Measurements from ENCODE around the gene PITPNM1.

PITPNM1 gene

DNA sequence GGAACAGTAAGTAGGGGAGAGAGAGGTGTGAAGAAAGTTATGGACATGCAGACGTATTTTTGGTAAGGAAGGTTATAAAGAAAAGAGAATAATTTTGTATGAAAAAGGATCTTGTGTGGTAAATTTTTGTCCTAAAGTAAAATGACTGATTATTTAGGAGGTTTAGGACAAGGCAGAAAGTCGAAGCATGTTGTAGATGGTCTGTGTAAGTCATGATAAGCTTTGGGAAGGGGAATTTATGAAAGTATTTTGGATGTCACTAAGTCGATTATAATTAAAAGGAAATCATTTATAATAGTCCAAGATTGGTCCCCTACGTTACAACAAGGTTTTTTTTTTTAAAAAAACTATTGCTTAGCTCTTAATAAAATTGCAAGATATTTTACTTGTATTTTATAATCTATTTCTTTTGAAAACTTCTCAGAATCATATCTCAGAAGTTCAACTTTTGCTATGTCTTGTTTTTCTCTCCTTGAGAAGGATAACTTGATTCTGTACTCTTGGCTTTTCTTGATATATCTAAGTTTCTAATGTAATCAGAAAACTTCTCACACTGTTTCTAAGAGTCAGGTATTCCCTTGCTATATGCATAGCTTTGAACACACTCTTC, 29.0 kb upstream of the PITPNM1 start:
- DNase-seq (ENCODE audit: low read depth): no peak
- TF ChIP-seq, protein P1, sequence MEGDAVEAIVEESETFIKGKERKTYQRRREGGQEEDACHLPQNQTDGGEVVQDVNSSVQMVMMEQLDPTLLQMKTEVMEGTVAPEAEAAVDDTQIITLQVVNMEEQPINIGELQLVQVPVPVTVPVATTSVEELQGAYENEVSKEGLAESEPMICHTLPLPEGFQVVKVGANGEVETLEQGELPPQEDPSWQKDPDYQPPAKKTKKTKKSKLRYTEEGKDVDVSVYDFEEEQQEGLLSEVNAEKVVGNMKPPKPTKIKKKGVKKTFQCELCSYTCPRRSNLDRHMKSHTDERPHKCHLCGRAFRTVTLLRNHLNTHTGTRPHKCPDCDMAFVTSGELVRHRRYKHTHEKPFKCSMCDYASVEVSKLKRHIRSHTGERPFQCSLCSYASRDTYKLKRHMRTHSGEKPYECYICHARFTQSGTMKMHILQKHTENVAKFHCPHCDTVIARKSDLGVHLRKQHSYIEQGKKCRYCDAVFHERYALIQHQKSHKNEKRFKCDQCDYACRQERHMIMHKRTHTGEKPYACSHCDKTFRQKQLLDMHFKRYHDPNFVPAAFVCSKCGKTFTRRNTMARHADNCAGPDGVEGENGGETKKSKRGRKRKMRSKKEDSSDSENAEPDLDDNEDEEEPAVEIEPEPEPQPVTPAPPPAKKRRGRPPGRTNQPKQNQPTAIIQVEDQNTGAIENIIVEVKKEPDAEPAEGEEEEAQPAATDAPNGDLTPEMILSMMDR (IDR thresholded peaks at IDR 0.05; ENCODE audit: control insufficient read depth, extremely low read depth, insufficient read depth): no peak
- no peak overlapping the region for H3K4me3 ChIP-seq (ENCODE audit: low read depth, low read length)

DNA sequence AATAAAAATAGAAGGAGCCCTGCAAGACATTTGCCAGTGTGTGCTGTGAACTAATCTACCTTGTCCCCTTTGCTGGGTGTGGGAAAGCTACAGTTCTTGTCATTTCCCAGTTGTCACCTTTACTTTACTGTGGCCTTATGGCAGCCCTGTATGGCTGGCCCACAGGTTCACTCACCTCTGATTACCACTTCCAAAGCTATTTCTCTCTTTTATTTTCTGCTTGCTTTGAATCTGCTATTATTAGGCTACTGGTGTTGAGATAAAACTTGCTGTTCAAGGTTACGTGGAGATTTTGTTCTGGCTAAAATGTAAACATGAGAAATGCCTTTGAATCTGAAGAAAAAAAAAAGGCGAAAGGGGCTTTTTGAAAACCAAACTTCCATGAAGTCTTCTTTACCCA, 27.7 kb upstream of the PITPNM1 start:
- no peak for DNase-seq (ENCODE audit: low read depth)
- TF ChIP-seq, protein P1 (IDR thresholded peaks at IDR 0.05; ENCODE audit: control insufficient read depth, extremely low read depth, insufficient read depth): no peak
- no peak overlapping the region for H3K4me3 ChIP-seq (ENCODE audit: low read depth, low read length)

DNA sequence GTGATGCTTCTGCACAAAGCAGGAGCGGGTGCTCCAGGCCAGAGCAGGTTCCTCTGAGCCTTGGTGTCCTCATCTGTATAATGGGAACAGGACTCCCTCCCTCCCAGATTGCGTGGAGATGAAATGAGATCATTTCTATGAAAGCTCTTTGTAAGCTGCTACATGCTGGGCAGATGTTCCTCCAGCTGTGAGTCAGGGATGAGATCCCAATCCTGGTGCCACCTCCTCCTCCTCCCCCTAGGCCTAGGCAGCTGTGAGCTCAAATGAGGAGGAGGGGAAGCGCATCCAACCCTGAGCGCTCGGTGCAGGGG, 25.1 kb upstream of the PITPNM1 start:
- TF ChIP-seq, protein P1 (IDR thresholded peaks at IDR 0.05; ENCODE audit: control insufficient read depth, extremely low read depth, insufficient read depth): no peak
- H3K4me3 ChIP-seq (ENCODE audit: low read depth, low read length): no peak overlapping the region
- DNase-seq (ENCODE audit: low read depth): no peak

DNA sequence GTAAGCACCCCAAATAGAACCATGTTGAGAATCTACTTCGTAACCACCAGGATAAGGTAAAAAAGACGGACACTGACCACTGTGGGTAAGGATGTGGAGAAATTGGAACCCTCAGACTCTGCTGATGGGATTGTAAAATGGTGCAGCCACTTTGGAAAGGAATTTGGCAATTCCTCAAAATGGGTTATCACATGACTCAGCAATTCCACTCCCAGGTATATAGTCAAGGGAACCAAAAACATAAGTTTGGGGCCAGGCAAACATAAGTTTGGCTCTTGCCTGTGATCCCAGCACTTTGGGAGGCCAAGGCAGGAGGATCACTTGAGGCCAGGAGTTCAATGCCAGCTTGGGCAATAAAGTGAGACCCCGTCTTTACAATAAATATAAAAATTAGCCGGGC, 23.2 kb upstream of the PITPNM1 start:
- TF ChIP-seq, protein P1 (IDR thresholded peaks at IDR 0.05; ENCODE audit: control insufficient read depth, extremely low read depth, insufficient read depth): no peak
- H3K4me3 ChIP-seq (ENCODE audit: low read depth, low read length): no peak overlapping the region
- no peak for DNase-seq (ENCODE audit: low read depth)

DNA sequence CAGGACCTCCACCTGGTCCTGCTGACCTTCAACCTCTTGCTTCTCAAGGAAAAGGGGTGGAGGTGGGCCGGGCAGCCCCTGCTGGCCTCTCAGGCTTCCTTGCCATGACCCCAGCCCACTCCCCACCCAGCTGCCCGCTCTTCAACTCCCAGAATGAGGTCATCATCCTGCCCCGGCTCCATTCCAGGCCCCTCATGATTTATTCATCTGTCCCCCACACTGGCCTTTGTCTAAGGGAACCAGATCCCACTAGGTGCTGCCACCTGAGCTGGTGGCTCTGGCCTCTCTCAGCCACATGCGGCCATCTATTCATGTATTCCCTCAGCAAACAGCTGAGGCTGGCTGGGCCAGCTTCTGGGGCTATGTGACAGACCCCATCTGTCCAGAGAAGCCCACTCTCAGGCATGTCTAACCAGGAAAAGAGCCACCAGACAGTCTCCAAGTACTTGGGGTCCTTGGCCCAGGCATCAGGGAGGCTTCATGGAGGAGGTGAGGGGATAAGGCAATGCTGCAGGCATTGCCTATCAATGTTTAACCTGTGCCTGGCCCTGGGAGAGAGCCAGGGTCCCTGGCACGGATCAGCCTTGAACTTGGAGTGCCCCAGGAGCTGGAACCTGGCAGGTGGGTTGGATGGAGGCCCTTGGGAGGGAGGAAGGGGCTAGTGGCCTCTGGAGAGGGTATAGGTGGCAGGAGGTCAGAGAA, 20.3 kb upstream of the PITPNM1 start:
- no peak for DNase-seq (ENCODE audit: low read depth)

DNA sequence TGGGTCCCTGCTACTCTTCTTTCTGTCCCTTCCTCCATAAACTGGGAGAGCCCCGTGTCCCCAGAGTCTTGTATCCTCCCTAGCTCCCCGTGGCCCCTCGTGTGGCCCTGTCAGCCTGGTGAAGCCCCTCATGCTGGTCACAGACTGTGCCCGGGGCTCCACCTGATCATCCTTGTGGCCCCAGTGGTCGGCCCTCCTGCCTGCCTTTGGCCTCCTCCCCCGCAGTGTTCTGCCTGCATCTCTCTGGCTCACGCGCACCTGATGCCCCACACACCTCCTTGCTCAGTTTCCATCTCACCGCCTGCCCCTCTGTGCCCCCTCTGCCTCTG, 19.3 kb upstream of the PITPNM1 start:
- DNase-seq (ENCODE audit: low read depth): no peak
- no peak overlapping the region for H3K4me3 ChIP-seq (ENCODE audit: low read depth, low read length)
- TF ChIP-seq, protein P1 (IDR thresholded peaks at IDR 0.05; ENCODE audit: control insufficient read depth, extremely low read depth, insufficient read depth): no peak

More for the DNA sequence above, 20.3 kb upstream of the PITPNM1 start:
- H3K4me3 ChIP-seq (ENCODE audit: low read depth, low read length): no peak overlapping the region
- TF ChIP-seq, protein P1 (IDR thresholded peaks at IDR 0.05; ENCODE audit: control insufficient read depth, extremely low read depth, insufficient read depth): no peak
